Measurements from ENCODE around the gene ASPRV1.
"Not testable (repeated sequence)": the region's sequence is repeated elsewhere in the genome, so short reads cannot be mapped to it uniquely, and the experiment has no call there.

Gene ASPRV1

DNA sequence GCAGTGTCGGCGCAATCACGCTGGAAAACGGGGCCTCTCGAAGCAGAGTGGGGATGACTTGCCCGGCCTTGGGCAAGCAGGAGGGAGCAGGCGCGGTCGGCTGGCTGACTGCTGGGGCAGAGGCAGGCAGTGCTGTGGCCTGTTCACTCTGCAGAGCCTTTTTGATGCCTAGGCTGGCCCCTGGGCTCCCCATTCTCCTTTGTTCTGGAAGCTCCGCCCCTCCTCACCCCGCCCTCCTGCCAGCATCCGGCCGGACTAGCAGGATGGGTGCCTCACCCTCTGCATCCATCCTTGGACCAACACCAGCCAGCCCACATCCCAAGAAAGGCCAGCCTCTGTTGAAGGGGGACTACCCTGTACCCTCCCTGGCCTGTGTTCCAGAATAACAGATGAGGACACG, at the start of gene ASPRV1:
Gene ASPRV1 (minus strand): TSS at position 136 of the 400 bp plus-strand sequence. CDS start 195 bp downstream, outside the sequence.
- no peak for DNase-seq

DNA sequence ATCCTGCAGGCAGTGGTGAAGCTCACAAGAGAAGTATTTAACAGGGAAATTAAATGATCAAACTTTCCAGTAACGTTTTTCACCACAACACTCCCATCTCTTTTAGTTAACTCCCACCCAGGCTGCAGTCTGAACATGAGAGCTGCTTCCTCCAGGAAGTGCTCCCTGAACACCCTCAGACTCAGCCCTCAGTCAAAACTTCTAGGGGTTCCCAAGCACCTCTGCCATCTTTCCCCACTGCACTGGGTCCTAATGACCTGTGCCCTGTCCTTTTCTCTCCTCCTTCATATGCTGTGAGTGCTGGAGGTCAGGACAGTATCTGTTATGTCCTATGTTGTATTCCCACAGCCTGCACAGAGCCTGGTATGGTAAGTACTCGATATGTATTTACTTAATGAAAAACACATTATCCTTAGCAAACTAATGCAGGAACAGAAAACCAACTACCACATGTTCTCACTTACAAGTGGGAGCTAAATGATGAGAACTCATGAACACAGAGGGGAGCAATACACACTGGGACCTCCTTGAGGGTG, 49.2 kb upstream of the ASPRV1 start:
- DNase-seq = no peak

DNA sequence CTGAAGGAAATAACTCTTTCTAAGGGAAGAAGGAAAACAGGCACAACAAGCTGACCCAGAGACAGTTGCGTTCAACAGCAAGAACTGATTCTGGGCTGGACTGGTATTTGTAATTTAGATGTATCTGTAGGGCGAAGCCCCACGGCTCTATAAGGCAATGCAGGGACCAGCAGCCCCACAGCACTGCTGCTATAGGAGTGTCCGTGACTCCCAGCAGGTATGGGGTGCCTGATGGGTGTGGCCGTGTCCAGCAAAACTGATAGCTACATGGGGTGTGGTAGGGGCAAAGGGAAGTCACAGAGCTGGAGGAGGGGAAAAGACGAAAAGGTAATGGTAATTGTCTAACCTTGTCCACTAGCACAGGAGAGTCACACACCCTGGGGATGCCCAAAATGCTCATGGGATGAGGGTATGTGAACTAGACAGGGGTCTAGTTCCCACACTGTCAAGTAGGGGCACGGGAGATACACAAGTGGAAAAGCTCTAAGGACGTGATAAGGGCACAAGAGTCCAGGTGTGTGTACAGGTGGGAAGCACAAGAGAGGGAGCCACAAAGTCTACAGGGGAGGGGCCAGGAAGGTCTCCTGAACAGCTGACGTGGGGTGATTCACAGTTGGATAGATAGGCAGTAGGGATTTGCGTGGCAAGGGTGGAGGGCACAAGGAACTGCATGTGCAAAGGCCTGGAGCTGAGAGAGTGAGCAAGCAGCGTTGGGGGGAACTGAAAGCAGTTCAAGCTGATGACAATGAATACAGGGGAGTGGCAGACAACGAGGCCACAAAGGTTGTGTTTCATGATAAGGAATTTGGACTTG, 48.5 kb upstream of the ASPRV1 start:
- DNase-seq = no peak

DNA sequence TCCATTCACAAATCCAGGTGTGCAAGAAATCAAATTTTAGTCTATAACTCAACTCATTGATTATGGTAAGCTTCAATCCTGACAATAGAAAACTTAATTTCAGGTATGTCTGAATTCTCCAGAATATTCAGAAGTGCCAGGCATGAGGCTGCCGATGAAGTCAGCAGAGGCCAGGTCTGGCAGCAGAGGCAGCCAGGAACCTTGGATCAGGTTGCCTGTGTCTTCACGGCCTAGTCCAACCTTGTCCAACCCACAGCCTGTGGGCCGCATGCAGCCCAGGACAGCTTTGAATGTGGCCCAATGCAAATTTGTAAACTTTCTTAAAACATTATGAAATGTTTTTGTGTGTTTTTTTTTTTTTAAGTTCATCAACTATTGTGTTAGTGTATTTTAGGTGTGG, 46.9 kb upstream of the ASPRV1 start:
- no peak for DNase-seq

DNA sequence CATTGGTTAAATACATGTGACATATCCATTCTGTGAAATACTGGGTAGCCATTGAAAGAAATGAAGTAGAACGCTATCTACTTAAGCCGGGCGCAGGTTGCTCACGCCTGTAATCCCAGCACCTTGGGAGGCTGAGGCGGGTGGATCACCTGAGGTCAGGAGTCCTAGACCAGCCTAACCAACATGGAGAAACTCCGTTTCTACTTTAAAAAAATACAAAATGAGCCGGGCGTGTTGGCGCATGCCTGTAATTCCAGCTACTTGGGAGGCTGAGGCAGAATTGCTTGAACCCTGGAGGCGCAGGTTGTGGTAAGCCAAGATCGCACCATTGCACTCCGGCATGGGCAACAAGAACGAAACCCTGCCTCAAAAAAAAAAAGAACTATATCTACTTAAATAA, 45.7 kb upstream of the ASPRV1 start:
- DNase-seq = no peak

DNA sequence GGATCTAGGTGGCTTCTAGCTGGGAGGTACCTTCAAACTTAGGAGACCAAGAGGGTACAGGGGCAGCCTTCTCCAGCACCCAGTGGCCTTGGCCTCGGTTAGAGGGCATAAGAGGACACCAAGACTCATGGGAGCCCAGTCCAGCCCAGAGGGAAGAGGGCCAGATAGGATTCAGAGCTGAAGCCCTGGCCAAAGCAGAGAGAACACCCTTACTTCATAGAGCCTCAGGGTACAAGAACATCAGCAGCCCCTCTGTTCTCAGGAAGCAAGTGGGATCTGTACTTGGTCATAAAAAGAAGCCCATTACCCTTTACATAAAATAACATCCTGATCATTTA, 45.0 kb upstream of the ASPRV1 start:
- no peak for DNase-seq

DNA sequence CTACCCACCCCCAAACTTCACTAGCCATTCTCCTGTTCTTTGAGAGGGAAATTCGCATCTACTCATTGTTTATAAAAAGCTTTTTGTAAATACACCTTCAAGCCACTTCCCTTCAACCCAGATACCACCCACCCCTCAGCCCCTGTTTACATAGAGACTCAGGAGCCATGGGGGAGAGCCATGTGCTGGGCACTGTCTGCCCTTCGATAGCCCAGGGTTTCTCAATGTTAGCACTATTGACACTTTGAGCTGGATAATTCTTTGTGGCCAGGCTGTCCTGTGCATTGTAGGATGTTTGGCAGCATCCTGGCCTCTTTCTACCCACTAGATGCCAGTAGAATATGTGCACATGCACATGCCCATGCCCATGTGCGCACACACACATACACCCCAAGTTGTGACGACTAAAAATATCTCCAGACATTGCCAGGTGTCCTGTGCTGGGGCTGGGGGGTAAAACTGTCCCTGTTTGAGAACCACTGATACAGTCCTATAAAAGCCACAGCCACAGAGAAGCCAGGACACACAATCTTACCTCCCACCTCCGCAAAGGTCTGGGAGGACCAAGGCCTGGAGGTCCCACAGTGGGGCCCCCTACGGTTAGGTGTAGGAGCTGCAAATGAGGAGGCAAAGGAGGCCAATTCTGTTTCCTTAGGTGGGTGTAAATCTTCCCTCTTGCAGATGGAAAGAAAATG, 44.5 kb upstream of the ASPRV1 start:
- no peak for DNase-seq

DNA sequence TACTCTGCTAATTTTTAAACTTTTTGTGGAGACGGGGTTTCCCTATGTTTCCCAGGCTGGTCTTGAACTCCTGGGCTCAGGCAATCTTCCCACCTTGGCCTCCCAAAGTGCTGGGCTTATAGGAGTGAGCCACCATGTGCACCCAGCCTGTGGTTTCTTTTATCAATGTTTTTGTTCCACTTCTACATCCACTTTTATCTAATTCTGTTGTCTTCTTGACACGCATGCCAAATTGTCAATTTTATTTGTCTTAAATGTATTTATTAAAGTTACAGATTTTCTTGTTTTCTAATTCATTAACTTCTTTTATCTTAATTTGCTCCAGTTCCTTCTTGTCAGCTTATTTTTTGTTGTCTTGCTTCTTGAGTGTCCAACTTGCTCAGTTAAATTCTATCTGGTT, 43.8 kb upstream of the ASPRV1 start:
- no peak for DNase-seq

DNA sequence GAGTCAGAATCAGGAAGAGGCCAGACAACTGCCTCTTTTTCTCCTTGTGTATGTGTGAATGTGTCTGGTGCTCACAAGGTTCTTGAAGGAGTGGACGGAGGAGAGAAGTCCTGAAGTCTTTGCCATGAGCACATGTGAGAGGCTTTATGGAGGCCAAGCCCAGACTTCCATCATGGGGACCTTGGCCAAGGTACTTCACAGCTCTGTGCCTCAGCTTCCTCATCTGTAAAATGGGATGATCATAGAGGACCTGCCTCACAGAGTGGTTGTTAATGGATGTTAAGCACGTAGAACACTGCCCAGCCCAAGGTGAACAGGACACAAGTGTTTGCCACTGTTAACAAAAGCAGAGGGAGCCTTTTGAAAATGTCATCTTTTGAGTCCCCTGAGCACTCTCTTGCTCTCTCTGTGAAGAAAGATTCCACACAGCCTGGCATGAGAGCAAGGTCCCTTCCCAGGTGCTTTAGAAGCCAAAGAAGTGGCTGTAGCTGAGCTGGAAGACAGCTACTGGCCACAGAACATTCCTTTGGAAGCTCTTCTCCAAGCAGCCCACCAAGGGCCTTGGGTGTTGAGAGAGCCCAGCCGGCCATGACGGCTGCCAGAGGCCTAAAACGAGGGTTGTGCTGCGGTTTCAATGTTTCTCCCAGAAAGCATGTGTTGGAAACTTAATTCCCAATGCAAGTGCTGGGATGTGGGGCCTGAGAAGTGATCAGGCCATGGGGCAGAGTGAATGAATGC, 41.8 kb upstream of the ASPRV1 start:
- DNase-seq = no peak

DNA sequence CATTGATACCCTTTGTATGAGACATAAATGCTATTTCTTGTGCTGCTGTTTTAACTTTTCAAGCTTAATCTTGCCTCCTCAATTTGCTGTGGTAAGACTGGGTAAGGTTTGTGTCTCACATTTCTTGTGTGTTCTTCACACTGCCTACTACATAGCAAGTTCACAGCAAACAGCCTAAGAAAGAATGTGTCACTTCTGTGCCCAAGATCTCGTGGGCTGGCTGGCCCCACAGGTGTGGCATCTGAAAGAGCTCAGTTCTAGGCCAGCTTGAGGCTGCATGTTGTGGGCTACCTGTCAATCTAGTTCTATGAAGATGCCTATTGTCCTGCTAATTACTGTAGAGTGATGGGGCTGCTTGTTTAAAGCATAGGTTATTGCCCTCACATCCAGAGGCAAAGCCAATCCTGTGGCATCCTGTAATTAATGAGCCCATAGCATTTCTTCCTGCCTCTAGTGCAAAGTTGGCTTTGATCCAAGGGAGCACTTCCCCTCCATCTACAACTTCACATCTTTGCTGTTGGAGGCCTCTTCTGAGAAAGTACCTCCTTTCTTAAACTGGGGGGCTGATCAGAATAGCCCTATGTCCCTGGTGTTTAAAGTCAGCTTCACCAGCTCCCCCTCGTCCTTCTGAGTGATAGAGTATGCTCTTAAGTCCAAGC, 40.9 kb upstream of the ASPRV1 start:
- no peak for DNase-seq

DNA sequence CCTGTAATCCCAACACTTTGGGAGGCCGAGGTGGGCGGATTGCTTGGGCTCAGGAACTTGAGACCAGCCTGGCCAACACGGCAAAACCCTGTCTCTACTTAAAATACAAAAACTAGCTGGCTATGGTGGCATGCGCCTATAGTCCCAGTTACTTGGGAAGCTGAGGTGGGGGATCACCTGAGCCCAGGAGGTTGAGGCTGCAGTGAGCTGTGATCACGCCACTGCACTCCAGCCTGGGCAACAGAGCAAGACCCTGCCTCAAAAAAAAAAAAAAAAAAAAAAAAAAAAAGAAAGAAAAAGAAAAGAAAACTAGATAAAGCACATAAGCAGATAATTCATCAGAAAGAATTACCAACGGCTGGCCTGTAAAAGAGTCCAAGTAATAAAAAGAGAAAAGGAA, 39.1 kb upstream of the ASPRV1 start:
- not testable (repeated sequence) for DNase-seq

DNA sequence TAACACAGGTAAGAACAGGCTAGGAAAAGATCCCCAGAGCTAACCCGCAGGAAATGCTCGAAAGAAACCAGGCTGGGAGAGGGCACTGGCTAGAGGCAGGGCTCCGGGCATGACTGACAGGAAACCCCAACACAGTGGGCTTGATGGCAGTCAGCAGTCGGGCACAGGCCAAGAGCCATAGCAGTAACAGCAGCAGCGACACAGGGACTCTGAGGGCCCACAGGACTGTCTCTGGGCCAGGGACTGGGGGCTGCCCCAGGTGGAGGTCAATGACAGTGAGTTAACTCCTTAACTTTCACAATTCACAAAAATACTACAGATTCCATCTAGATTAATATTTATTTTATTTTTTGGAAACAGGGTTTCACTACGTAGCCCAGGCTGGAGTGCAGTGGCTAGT, 37.3 kb upstream of the ASPRV1 start:
- DNase-seq = no peak

DNA sequence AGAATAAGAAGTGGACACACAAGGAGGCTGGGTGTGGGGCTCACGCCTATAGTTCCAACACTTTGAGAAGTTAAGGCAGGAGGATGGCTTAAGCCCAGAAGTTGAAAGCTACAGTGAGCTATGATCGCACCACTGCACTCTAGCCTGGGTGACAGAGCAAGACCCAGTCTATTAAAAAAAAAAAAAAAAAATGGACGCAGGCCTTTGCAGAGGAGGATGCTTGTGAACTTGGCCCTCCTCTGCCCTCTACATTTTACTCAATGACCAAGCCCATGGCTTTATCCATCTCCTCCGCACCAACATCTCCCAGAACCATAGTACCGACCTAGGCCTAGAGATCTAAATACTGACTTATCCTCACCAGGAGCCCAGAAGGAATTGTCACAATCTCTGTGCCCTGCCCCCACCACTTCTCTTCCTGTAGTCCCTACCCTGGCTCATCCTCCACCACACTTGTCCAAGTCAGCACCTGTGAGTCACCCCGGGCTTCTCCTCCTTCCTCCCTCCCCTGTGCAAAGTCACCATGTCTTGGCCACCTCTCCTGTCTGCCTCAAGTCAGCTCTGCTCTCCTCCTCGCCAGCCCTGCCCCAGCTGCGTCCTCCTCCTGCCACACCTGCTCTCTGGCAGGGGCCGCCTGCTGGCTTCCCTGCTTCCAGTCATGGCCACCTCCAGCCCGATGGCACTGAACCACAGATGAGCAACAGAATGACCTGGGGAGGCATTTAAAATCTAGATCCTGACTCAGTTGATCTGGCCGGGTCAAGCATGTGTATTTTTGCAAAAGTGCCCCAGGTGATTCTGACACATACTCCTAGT, 35.8 kb upstream of the ASPRV1 start:
- DNase-seq = no peak

DNA sequence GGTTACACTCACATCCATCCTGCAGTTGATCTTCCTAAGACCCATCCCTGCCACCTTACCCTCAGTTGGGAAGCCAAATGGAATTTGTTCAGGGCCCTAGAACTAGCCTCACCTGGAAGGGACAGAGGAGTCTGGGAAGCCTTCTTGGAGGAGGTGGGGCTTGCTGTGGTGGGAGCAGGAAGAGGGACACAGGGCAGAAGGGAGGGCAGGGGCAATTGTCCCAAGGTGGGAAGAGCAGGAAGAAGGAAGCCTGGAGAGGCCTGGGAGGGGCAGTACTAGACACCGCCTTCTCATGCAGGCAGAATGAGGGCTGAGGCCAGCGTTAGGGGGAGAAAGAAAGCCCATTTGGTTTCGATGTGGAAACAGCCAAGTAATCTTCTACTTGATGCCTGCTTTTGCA, 34.1 kb upstream of the ASPRV1 start:
- no peak for DNase-seq

DNA sequence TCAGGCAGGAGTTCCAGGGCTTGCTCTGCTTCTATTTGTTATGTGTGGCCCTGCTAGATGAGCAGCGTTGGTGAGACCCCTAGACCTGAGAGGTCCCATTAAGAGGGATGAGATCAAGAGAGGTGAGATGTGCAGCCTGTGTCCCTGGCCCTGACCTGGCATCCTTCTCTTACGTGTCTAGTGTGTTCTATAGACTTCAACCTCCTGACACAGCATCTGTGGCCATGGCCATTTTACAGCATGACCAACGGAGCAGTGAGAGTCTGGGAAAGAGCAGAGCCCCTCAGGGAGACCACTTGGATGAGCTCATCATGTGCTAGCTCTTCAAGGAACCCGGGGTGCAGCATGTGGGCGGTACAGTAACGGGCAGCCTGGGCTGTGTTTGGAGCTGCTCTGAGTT, 32.7 kb upstream of the ASPRV1 start:
- no peak for DNase-seq

DNA sequence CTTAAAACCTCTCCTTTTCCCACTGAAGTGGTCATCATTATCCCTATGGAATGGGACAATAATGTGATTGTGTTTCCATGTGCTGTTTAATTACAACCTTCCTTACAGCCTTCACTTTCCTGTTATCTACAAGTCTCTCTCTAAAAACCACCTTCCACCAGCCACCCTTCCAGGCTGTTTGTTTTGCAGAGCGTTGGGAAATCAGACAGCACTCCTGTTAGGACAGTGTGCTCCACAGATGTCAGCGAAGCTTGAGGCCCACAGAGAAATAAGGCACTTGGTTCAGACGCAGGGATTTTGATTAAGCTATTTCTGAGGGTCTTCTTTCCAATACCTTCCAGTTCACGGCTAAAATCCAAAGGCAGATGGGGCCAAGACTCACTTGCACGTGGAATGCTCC, 32.3 kb upstream of the ASPRV1 start:
- no peak for DNase-seq

DNA sequence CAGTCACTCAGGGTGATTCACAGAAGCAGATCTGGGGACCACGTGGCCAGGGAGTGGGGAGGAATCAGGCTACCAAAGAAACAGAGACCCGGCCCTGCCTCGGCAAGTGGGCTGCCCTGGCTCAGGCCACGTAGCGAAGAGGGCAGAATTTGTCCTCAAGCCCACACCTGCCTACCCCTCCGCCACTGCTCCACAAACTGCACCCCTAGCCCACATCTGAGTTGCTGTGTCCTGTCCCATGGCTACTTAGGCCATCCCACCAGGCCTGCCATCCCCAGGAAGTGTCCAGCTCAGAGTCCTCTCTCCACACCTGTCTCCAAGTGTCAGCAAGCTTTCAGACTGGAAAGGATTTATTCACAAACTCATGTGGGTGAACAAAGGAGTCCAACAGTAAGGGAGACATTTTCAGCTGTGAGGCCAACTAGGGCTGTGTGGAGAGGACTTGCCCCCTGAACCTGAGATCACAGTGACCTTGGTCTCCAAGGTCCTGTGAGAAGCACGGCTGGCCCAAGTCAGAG, 31.7 kb upstream of the ASPRV1 start:
- DNase-seq = no peak

DNA sequence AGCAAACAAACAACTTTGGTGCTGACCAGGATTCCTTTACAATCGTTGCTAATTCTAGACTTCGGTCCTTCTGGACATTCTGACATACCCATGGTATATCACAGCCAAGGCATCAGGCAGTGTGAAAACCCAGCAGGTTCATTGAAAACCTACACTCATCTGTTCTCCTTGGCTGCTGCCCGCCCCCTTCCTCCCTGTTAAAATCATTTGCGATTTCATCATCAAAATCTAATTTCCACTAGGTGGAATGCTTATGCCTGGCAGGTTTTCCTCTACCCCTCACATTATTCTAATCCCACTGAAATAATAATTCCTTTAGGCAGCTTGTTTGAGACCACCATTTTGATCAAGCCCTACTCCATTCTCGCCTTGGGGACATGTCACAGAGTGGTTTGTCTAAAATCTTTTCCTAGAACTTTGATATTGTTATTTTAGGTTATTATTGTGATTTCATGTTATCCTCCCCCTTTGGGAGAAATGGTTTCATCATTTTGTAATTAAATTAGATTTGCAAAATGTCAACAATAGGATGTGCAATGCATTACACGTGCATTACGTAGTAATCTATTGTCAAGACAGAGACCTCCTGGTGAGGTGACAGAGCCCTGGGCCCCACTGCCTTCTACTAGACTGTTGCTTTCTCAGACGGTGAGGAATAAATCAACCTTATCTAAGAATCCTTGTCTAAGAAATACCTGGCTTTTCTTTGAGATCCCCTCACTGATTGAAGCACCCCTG, 31.0 kb upstream of the ASPRV1 start:
- DNase-seq = no peak

DNA sequence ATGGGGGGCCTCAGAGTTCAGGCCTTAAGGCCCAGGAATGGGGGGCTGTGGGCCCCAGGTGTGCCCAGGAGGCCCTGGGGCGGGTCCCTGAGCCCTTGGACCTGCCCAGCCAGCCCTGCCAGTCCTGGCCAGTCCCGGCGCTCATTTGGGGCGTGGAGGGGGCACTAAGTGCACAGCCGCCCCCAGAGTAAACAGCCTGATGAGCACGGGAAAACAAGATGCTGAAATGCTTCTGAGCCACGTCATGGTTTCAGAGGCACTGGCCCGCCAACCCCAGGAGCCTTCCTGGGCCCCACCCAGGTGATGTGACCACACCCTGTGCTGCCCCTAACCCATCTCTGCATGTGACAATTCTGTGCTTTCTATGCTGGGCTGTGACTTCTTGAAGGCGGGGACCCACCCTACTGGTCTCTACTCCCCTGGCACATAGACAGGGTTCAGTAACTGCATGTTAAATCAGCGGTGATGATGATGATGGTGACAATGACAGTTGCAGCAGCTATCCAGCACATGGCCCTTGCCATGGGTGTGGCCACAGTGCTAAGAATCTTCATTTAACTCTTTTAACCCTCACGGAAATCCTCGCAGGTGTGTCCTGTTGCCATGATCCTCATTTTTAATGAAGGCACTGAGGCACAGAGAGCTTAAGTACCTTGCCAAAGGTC, 28.1 kb upstream of the ASPRV1 start:
- DNase-seq = no peak

DNA sequence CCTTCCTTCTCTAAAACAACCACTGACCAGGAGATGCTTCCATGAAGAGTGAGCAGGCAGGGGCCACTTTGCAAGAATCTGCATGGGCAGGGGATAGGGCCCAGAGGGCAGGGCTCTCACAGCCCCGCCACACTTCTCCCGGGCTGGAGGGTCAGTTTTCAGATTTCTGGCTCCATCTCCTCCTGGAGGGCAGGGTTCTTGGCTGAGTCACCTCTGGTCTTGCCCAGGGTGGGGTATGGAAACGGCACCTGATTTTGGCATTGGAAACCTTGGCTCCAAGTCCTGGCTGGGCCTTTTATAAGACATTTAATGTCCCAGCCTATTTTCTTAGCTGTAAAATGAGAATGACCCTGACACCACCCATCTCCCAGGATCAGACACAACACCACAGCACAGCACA, 27.6 kb upstream of the ASPRV1 start:
- no peak for DNase-seq
